UCSD-AML1 (cell line): ENCODE data around the gene AGBL5.

ENCODE experiments used
- DNase-seq: peaks from one replicate; lab custom pipeline; 2025; ENCODE audit not compliant: unreplicated experiment; lab: John Stamatoyannopoulos, UW

Gene AGBL5

GRCh38 chr2:27050996-27051901 is at the start of gene AGBL5:
Gene AGBL5 (plus strand): TSS chr2:27051668. CDS start chr2:27052959, 1,291 bp downstream.
- DNase-seq: peak; percentile 94

DNA sequence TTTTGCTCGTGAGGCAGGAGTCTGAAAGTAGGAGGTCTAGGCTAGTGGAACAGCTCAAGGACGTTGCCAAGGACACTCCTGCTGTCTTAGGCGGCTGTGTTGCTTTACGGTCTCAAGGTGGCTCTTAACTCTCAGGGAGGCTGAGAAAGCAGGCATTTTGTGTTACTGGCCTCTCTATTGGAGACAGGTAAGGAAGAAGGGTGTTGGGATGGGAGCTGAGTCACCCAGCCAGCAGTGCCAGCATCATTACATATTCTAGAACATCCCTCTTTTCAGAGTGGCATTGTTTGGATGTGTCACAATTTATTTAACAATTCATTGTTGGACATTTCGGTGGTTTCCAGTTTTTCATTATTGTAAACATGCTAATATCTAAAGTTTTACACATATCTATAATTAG is 49.5 kb upstream of the AGBL5 start:
- DNase-seq: no peak

GRCh38 chr2:27003007-27003406 is 48.5 kb upstream of the AGBL5 start:
- no peak for DNase-seq

GRCh38 chr2:27003857-27004256 is 47.6 kb upstream of the AGBL5 start:
- DNase-seq: no peak

GRCh38 chr2:27006602-27007415 is 44.7 kb upstream of the AGBL5 start:
- no peak for DNase-seq

- DNase-seq: no peak
Observed at GRCh38 chr2:27007416-27008374, 43.8 kb upstream of the AGBL5 start.

DNA sequence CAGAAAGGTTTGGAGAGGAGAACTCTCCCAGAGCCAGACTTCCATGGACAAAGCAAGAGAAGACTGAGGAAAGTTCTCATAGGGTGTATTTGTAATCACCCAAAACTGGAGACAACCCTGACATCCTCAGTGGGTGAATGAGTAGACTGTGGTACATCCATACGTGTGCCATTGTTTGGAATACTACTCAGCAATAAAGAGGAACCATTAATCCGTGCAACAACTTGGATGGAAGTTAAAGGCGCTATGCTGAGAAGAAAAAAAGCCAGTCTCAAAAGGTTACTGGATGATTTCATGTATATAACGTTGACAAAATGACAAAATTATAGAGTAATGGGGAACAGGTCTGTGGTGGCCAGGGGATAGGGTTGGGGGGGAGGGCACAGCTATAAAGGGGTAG is 42.8 kb upstream of the AGBL5 start:
- no peak for DNase-seq

GRCh38 chr2:27009083-27009482 is 42.4 kb upstream of the AGBL5 start:
- DNase-seq: no peak

GRCh38 chr2:27009716-27010115 is 41.8 kb upstream of the AGBL5 start:
- DNase-seq: no peak

DNA sequence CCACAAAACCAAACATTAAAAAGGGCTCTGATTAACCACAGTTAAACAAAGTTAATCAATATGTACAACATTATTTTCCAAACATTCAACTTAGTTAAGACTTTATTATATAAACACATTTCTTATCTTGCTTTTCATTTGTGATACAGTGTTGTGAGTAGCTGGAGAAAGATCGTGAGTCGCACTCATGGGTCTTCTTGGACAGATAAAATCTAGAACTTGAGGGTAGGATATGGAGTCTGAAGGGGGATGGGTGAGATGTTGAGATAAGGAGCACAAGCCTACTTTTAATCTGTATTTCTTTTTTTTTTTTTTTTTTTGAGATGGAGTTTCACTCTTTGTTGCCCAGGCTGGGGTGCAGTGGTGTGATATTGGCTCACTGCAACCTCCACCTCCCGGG is 41.3 kb upstream of the AGBL5 start:
- no peak for DNase-seq

DNA sequence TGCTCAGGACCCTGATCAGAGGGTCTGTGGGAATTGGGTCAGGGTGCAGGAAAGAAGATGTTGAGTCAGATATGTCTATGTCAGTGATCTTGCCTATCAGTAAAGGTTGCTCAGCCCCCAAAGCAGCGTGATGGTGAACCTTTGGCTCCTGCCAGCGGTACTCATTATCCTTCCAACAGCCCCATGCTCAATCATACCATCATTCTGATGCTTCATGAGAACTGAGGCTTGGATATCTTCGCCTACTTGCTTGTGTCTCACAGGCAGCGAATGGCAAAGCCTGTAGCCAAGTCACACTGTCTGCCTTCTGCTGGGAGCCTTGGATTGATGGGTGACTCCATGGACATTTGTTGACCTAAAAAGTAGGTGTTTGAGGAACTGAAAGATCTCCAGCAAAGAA is 37.7 kb upstream of the AGBL5 start:
- no peak for DNase-seq

- DNase-seq: no peak
Observed at GRCh38 chr2:27014771-27015433, 36.6 kb upstream of the AGBL5 start.

GRCh38 chr2:27016801-27017325 is 34.6 kb upstream of the AGBL5 start:
- peak; percentile 53 for DNase-seq

DNA sequence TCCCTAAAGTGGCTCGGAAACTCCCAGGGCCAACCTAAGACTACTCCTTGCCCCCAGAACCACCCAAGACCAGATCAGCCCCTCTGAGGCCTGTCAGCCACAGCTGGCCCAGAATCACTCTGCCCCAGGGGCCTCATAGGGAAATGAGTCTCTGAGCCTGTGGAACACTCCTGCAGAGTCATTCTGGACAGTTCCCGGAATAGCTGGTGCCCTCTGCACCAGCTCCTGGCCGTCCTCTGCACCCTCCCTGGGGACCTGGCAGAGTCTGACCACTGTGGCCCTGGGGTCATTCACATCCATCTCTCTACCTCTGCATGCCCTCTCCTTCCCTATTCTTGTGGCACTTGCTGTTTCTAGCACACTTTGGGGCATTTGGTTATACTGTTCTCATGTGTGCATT is 33.3 kb upstream of the AGBL5 start:
- no peak for DNase-seq

DNA sequence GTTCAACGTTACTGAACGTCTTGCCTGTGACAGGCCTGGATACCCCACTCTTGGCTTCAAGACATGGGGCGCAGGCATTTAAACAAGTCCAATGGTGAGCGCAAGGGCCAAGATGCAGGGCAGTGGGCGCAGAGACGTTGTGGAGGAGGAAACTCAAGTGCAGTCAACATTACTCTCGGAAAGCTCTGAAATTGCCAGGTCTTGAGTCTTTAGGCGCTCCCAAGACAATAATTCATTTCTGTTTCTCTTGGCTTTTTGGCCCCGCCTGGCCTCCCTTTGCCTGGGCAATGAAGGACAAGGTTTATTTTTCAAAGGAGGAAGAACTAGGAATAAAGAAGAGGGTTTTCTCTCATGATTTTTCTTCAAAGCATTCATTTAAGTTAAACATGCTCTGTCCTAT is 32.0 kb upstream of the AGBL5 start:
- no peak for DNase-seq

DNA sequence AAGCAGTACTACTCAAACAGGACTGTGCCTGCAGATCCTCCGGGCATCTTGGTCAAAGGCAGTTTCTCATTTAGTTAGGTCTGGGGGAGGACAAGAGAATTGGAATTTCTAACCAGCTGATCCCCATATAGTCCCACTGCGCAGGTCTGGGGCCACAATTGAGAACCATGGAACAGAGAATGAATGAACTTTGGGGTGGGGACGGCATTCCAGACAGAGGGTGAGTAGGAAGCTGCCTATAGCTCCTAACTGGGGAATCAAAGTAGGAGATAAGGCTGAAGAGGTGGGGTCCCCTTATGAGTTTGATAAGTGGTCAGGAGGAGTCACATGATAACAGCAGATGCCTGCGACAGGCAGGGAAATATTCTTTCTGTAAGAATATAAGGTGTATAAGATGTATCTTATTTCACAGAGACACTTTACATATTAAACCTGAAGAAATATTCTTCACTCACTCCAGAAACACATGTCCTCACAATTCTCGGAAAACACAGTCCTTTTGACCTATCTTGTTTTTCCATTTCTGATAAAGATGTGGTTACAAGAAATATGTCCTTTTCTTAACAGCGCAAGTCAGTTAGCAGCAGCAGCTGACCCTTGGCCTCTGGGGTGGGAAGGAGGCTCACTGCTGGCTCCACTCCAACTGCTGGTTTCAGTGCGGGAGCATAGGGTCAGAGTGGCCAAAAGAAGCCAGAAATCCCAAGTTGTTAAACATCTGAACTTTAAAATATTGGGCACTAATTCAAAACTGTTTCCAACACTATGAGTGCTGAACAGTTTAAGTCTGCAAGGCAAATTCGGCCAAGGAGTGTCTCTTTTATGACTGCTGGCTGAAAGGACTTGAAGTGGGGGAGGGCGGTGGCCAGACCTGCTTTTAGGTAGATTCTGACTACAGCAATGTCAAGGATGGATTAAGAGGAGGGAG is 31.3 kb upstream of the AGBL5 start:
- DNase-seq: no peak

DNA sequence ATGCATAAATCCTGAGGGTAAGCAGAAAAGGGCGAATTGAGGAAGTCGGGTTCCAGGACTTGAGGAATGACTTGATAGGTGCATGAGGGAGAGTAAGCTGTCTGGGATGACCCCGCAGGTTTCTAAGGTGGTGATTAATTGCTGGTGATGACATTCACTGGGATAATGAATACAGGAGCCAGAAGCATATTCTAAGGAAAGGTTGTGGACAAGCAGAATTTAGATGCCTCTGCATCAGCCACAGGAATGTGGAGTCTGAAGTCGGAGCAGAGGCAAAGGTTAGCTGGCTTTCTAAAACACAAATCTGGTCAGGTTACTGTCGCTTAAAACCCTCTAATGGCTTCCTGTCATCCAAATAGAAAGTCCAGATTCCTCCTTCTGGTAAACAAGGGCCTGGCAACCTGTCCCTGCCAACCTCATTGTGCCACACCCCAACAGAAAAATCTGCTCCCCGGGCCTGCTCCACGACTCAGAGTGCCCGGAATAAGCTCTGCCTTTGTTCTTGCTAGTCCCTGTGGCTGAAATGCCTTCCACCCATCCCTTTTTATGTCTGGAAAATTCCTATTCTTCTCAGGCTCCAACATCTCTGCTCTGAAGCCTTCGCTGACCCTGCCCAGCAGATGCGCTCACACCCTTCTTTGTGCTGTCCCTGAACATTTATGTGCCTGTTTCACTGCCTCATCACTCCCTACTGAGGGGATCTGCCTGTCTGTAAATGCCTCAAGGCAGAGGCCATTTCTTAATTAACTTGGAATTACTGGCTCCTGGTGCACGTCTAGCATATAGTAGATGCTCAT is 30.0 kb upstream of the AGBL5 start:
- DNase-seq: no peak

DNA sequence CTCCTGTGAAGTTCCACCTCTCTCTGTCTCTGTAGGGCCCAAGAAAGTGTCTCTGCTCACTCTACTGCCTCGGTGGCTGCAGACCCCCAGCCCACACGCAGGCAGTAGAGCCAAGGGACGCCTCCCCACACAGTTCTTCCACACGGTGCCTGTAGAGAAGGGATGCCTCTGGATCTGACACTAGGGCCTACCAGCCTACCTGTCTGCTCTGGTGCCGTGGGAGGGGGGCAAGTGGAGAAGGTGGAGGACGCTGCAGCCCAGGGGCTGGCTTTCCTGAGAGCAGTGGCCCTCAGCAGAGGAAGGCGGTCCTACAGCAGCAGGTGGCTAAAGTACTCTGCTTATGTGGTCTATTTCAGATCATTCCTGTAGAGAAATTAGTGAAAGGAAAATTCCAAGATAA is 27.7 kb upstream of the AGBL5 start:
- no peak for DNase-seq
